ENCODE data around the gene RBBP5.

DNA sequence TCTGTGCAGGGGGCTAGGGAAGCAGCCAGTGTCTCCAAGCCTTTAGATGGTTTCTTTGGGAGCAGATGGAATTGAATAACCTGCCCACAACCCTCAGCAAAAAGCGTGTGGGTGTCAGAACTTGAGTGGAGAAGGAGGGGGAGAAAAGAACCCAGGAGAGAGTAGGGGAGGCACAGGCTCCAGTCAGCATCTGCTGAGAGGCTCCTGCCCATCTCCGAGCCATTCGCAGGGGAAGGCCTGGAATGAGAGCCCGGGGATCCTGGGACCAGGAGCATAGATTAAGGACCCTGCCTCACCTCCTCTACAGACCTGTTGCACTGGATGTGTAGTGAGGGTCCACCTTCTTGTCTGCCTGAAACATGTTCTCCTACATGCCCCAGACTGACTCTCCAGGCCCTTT is 53.8 kb downstream of the RBBP5 start:
- no peak for TF ChIP-seq POLR2A (IDR thresholded peaks at IDR 0.05)
- no peak for TF ChIP-seq CTCF (IDR thresholded peaks at IDR 0.05)

Measured in testis (tissue), 2 donors.